Muscle layer of colon (tissue), 2 donors: ENCODE data around the gene NR4A1.
A peak's percentile ranks its signal among the peaks of the same experiment; 100 is the strongest.

ENCODE experiments used
- H3K27ac ChIP-seq: one replicate; pipeline ENCODE4 v1.7.0; 2013; ENCODE audit warnings: low read depth, mild to moderate bottlenecking, low read length, moderate library complexity
- H3K27me3 ChIP-seq, 2 donors: one replicate each; pipeline ENCODE4 v1.7.0; 2013; ENCODE audit warnings: low read length in 2 of 2, mild to moderate bottlenecking in 2 of 2; ENCODE audit not compliant: insufficient read depth in 2 of 2, control insufficient read depth in 1 of 2
- H3K36me3 ChIP-seq: one replicate; pipeline ENCODE4 v1.7.0; 2013; ENCODE audit warnings: mild to moderate bottlenecking, low read length; ENCODE audit not compliant: insufficient read depth
- H3K4me1 ChIP-seq: one replicate; pipeline ENCODE4 v1.7.0; 2013; ENCODE audit warnings: mild to moderate bottlenecking, low read length; ENCODE audit not compliant: insufficient read depth
- H3K4me3 ChIP-seq, 2 donors: one replicate each; pipeline ENCODE4 v1.7.0; 2013; ENCODE audit warnings: low read length in 2 of 2, low read depth in 1 of 2, mild to moderate bottlenecking in 1 of 2, moderate library complexity in 1 of 2
- H3K9ac ChIP-seq: one replicate; pipeline ENCODE4 v1.7.0; 2013; ENCODE audit warnings: low read length
- H3K9me3 ChIP-seq: one replicate; pipeline ENCODE4 v1.7.0; 2013; ENCODE audit warnings: mild to moderate bottlenecking, low read length
- donor health status: abdominal sarcoma.
- donor health status: Adenocarcinoma of cecum.

NR4A1 gene

GRCh38 chr12:52055731-52056711 is 4.8 kb downstream of the NR4A1 start:
- H3K27me3 ChIP-seq = no peaks in the 10 kb centered on the region
- H3K4me1 ChIP-seq = peaks cover 25% of the 10 kb centered on the region
- no peaks in the 10 kb centered on the region for H3K9me3 ChIP-seq
- H3K9ac ChIP-seq = peak overlapping the region; percentile 20
- H3K4me3 ChIP-seq = no peak overlapping the region
- H3K27ac ChIP-seq = no peak overlapping the region
- peaks cover 64% of the 10 kb centered on the region for H3K36me3 ChIP-seq

- peaks cover 25% of the 10 kb centered on the region for H3K4me1 ChIP-seq
Observed at GRCh38 chr12:52056801-52057637, 5.8 kb downstream of the NR4A1 start.

GRCh38 chr12:52057638-52058576 is 6.7 kb downstream of the NR4A1 start:
- Histone ChIP-seq H3K36me3 (peaks cover 58% of the 10 kb centered on the region), H3K4me1 (peaks cover 18% of the 10 kb centered on the region), H3K4me3 (no peak overlapping the region), H3K9ac (no peak overlapping the region), H3K27me3 (no peaks in the 10 kb centered on the region), H3K27ac (no peak overlapping the region), H3K9me3 (no peaks in the 10 kb centered on the region)

More at GRCh38 chr12:52056801-52057637, 5.8 kb downstream of the NR4A1 start:
- no peaks in the 10 kb centered on the region for H3K9me3 ChIP-seq
- no peak overlapping the region for H3K9ac ChIP-seq
- no peak overlapping the region for H3K27ac ChIP-seq
- no peak overlapping the region for H3K4me3 ChIP-seq
- H3K36me3 ChIP-seq = peaks cover 64% of the 10 kb centered on the region
- no peaks in the 10 kb centered on the region for H3K27me3 ChIP-seq

GRCh38 chr12:52058631-52059361 is 7.6 kb downstream of the NR4A1 start:
- Histone ChIP-seq H3K27ac (no peak overlapping the region), H3K4me1 (peaks cover 15% of the 10 kb centered on the region), H3K4me3 (no peak overlapping the region), H3K9me3 (no peaks in the 10 kb centered on the region), H3K36me3 (peaks cover 50% of the 10 kb centered on the region), H3K27me3 (no peaks in the 10 kb centered on the region), H3K9ac (no peak overlapping the region)

GRCh38 chr12:52059582-52060497 is 8.6 kb downstream of the NR4A1 start:
- H3K4me3 ChIP-seq = no peak overlapping the region
- no peaks in the 10 kb centered on the region for H3K9me3 ChIP-seq
- H3K9ac ChIP-seq = no peak overlapping the region
- H3K27ac ChIP-seq = no peak overlapping the region
- no peaks in the 10 kb centered on the region for H3K27me3 ChIP-seq
- H3K4me1 ChIP-seq = peaks cover 10% of the 10 kb centered on the region
- H3K36me3 ChIP-seq = peaks cover 39% of the 10 kb centered on the region

- Histone ChIP-seq H3K9ac (no peak overlapping the region), H3K4me1 (peaks cover 4% of the 10 kb centered on the region), H3K27me3 (no peaks in the 10 kb centered on the region), H3K9me3 (no peaks in the 10 kb centered on the region), H3K27ac (no peak overlapping the region), H3K36me3 (peaks cover 31% of the 10 kb centered on the region), H3K4me3 (no peak overlapping the region)
Observed at GRCh38 chr12:52060498-52061177, 9.4 kb downstream of the NR4A1 start.

GRCh38 chr12:52061470-52062166 is 10.4 kb downstream of the NR4A1 start:
- no peak overlapping the region for H3K27ac ChIP-seq
- no peaks in the 10 kb centered on the region for H3K9me3 ChIP-seq
- H3K27me3 ChIP-seq = no peaks in the 10 kb centered on the region
- peaks cover 4% of the 10 kb centered on the region for H3K4me1 ChIP-seq
- H3K36me3 ChIP-seq = peaks cover 21% of the 10 kb centered on the region
- no peak overlapping the region for H3K4me3 ChIP-seq
- no peak overlapping the region for H3K9ac ChIP-seq

GRCh38 chr12:52062167-52063081 is 11.2 kb downstream of the NR4A1 start:
- H3K4me1 ChIP-seq = peaks cover 4% of the 10 kb centered on the region
- no peak overlapping the region for H3K9ac ChIP-seq
- H3K27me3 ChIP-seq = no peaks in the 10 kb centered on the region
- H3K27ac ChIP-seq = peak overlapping the region; percentile 42
- H3K9me3 ChIP-seq = no peaks in the 10 kb centered on the region
- H3K4me3 ChIP-seq = no peak overlapping the region
- H3K36me3 ChIP-seq = peaks cover 13% of the 10 kb centered on the region
